Heart left ventricle (tissue), 16 donors: ENCODE measurements around the gene ICOSLG. TPM values are rescaled to one million over a fixed set of nuclear protein-coding genes. Genes with fewer than 3 reads are reported as not detected.
A peak's percentile ranks its signal among the peaks of the same experiment; 100 is the strongest.

Source experiments
- ATAC-seq, 4 donors: fragments of 200-7000 bp; cut with Tn5 transposase; one replicate each; pipeline ENCODE4 v1.9.1; 2020 to 2022; ENCODE audit warnings: moderate library complexity in 4 of 4, mild to moderate bottlenecking in 3 of 4, moderate number of reproducible peaks in 1 of 4
- DNase-seq, 5 donors: peaks; one replicate each; pipeline ENCODE4 v3.0.0-alpha.2; 2020
- H3K27ac ChIP-seq, 12 donors: fragments of 200-600 bp; sonication (generic) in 4 of 12; one replicate each; pipeline versions ENCODE4 v1.5.0 to v1.8.0; 2016 to 2022; ENCODE audit warnings: mild to moderate bottlenecking in 2 of 12
- H3K27me3 ChIP-seq, 9 donors: fragments of 200-600 bp; sonication (generic) in 2 of 9; one replicate each; pipeline versions ENCODE4 v1.5.1 to v1.8.0; 2016 to 2022; ENCODE audit warnings: mild to moderate bottlenecking in 3 of 9
- H3K36me3 ChIP-seq, 9 donors: fragments of 200-600 bp; sonication (generic) in 2 of 9; one replicate each; pipeline versions ENCODE4 v1.5.0 to v1.8.0; 2018 to 2022; ENCODE audit warnings: mild to moderate bottlenecking in 2 of 9
- H3K4me1 ChIP-seq, 12 donors: fragments of 200-600 bp; sonication (generic) in 4 of 12; one replicate each; pipeline versions ENCODE4 v1.5.0 to v1.8.0; 2016 to 2022; ENCODE audit warnings: mild to moderate bottlenecking in 3 of 12
- H3K4me3 ChIP-seq, 12 donors: fragments of 200-600 bp; sonication (generic) in 4 of 12; one replicate each; pipeline versions ENCODE4 v1.5.0 to v1.8.0; 2017 to 2022; ENCODE audit warnings: mild to moderate bottlenecking in 9 of 12, moderate library complexity in 4 of 12
- H3K9me3 ChIP-seq, 12 donors: fragments of 200-600 bp; sonication (generic) in 4 of 12; one replicate each; pipeline versions ENCODE4 v1.5.0 to v1.8.0; 2016 to 2022; ENCODE audit warnings: mild to moderate bottlenecking in 1 of 12
- CTCF ChIP-seq, 12 donors: fragments of 200-600 bp; sonication (generic) in 4 of 12; IDR thresholded peaks; one replicate each; pipeline versions ENCODE4 v1.5.0 to v1.8.0; 2018 to 2022; ENCODE audit warnings: antibody characterized with exemption in 12 of 12, mild to moderate bottlenecking in 5 of 12
- POLR2A ChIP-seq, 2 donors: fragments of 450-650 bp; IDR thresholded peaks; one replicate each; pipeline ENCODE4 v1.6.1; 2017; ENCODE audit warnings: antibody characterized with exemption in 2 of 2, mild to moderate bottlenecking in 2 of 2, moderate library complexity in 2 of 2
- WGBS, 4 donors: extraction: QIAGEN DNeasy Blood & Tissue Kit in 2 of 4; methylation state at CpG; one replicate each; pipeline versions ENCODE4 v1.1.5 to v1.1.7; 2013 to 2018; 5-methylcytosine and 5-hydroxymethylcytosine counted together
- intact Hi-C, 10 donors: fragments of 100-400 bp; cut with DNase I; formaldehyde crosslinking; loops; one replicate each; pipeline versions ENCODE4 v1.11.1 to v1.14.2; 2022
- polyA plus RNA-seq, 2 donors: library from polyadenylated mRNA; stranded (reverse); fragments of 200-250 nt; gene quantifications; one replicate each; pipeline ENCODE4 v1.2.3, GENCODE V29; 2013
- total RNA-seq, 9 donors: library from RNA; depleted of rRNA in 2 of 9; stranded (reverse); fragments of >200 nt in 2 of 9; fragmentation: NEBNext Ultra II Directional in 3 of 9; extraction: Animal tissue kit (Norgen Biotek cat#: 25700) in 3 of 9; gene quantifications; one replicate each; pipeline versions ENCODE4 v1.1.0 to v1.2.4, GENCODE V29; 2016 to 2023
- donor health status: ischemic (EF 13 %, LVEDD 7.1; RV severe dilation, severe dysfunction).
- donor health status: healthy with polysubstance abuse.
- donor health status: DM: no; HTN: yes; CAD: no.
- donor health status: DM: no; HTN: no; CAD: no.
- donor health status: ischemic (EF 25% LVEDD 6.9; RV normal size, moderate dysfunction).
- donor health status: ischemic (EF 25% LVEDD 5.7; RV mildly dilated, moderate dysfunction).
- donor health status: healthy.
- donor health status: DM: yes; HTN: yes; CAD: no.
- donor health status: ischemic (EF 35%, LVEDD 5.7; RV mildly dilated, moderate dysfunction).
- donor health status: nonischemic (EF 11% LVEDD 7.7; RV severe dilation, severe dysfunction).
- donor health status: DM: yes; HTN: yes; CAD: no.
- donor health status: PGD.
- donor health status: ischemic (EF 29% LVEDD 5.4; RV normal size, mild dysfunction).
- donor health status: nonischemic (EF 23%, LVEDD 6.1; RV moderate dilation, normal function).

ICOSLG gene
- total and polyA plus RNA-seq, 11 donors: 0.78 to 5.5 (median 1.5) TPM

GRCh38 chr21:44273046-44273445 lies 32.3 kb upstream of the ICOSLG start:
- 78 to 92% (median 91%) methylated on average over 7 of the region's 7 CpGs for WGBS, 4 donors
- H3K4me1 ChIP-seq: no peaks in the 10 kb centered on the region
- no peak overlapping the region for H3K4me3 ChIP-seq
- H3K27ac ChIP-seq: no peak overlapping the region
- no peaks in the 10 kb centered on the region for H3K27me3 ChIP-seq
- TF ChIP-seq POLR2A (IDR thresholded peaks at IDR 0.05): no peak
- TF ChIP-seq CTCF (IDR thresholded peaks at IDR 0.05): no peak
- ATAC-seq: no peak
- H3K9me3 ChIP-seq: no peaks in the 10 kb centered on the region
- H3K36me3 ChIP-seq: no peaks in the 10 kb centered on the region
- intact Hi-C loops: no loop called here
- DNase-seq: peak in 2 of 5 donors; percentile 5 to 59

- intact Hi-C loops: no loop called here
- no peak overlapping the region for H3K4me3 ChIP-seq
- H3K9me3 ChIP-seq: no peaks in the 10 kb centered on the region
- no peak for ATAC-seq
- DNase-seq: peak in 1 of 5 donors; percentile 46
- TF ChIP-seq CTCF (IDR thresholded peaks at IDR 0.05) (no peak), POLR2A (IDR thresholded peaks at IDR 0.05) (no peak)
- H3K27ac ChIP-seq: no peak overlapping the region
- WGBS, 4 donors: 77 to 95% (median 88%) methylated on average over 7 to 18 of the region's 18 CpGs
- no peaks in the 10 kb centered on the region for H3K36me3 ChIP-seq
- H3K27me3 ChIP-seq: no peaks in the 10 kb centered on the region
- no peaks in the 10 kb centered on the region for H3K4me1 ChIP-seq
Measured at GRCh38 chr21:44272284-44272858, 31.6 kb upstream of the ICOSLG start.

- no peak for TF ChIP-seq CTCF (IDR thresholded peaks at IDR 0.05)
- TF ChIP-seq POLR2A (IDR thresholded peaks at IDR 0.05): no peak
- ATAC-seq: no peak
- Histone ChIP-seq H3K9me3 (no peaks in the 10 kb centered on the region), H3K4me3 (no peak overlapping the region), H3K27me3 (no peaks in the 10 kb centered on the region), H3K4me1 (no peaks in the 10 kb centered on the region), H3K27ac (no peak overlapping the region), H3K36me3 (no peaks in the 10 kb centered on the region)
- WGBS, 4 donors: 84 to 89% (median 85%) methylated on average over 15 to 18 of the region's 18 CpGs
- intact Hi-C loops: no loop called here
- DNase-seq: peak in 1 of 5 donors; percentile 38
Measured at GRCh38 chr21:44271558-44272283, 31.0 kb upstream of the ICOSLG start.

GRCh38 chr21:44269090-44269489 lies 28.3 kb upstream of the ICOSLG start:
- no peaks in the 10 kb centered on the region for H3K4me1 ChIP-seq
- ATAC-seq: no peak
- H3K4me3 ChIP-seq: no peak overlapping the region
- TF ChIP-seq POLR2A (IDR thresholded peaks at IDR 0.05) (no peak), CTCF (IDR thresholded peaks at IDR 0.05) (no peak)
- 83 to 86% (median 85%) methylated on average over 8 of the region's 8 CpGs for WGBS, 4 donors
- no peaks in the 10 kb centered on the region for H3K27me3 ChIP-seq
- H3K27ac ChIP-seq: no peak overlapping the region
- H3K36me3 ChIP-seq: no peaks in the 10 kb centered on the region
- DNase-seq: peak in 1 of 5 donors; percentile 27
- no peaks in the 10 kb centered on the region for H3K9me3 ChIP-seq
- intact Hi-C loops: no loop called here
